ENCODE measurements around the gene ZEB1.

ZEB1 gene

GRCh38 chr10:31318854-31319601 is at the start of gene ZEB1:
TSS of gene ZEB1 (plus strand) at chr10:31319216. CDS start at chr10:31319235, 19 bp downstream.
- TF ChIP-seq CTCF (conservative IDR thresholded peaks at IDR 0.05; ENCODE audit: low read depth, low read length): peak; percentile 58
- H3K4me3 ChIP-seq (ENCODE audit: low read depth, low read length): peak within 1 kb of the TSS; percentile 87
- peak; percentile 95 for DNase-seq (ENCODE audit: low read depth)

- no peak overlapping the region for H3K4me3 ChIP-seq (ENCODE audit: low read depth, low read length)
- TF ChIP-seq CTCF (conservative IDR thresholded peaks at IDR 0.05; ENCODE audit: low read depth, low read length): no peak
- no peak for DNase-seq (ENCODE audit: low read depth)
Observed at GRCh38 chr10:31270954-31271353, 48.1 kb upstream of the ZEB1 start.

GRCh38 chr10:31272841-31273240 is 46.2 kb upstream of the ZEB1 start:
- H3K4me3 ChIP-seq (ENCODE audit: low read depth, low read length): no peak overlapping the region
- TF ChIP-seq CTCF (conservative IDR thresholded peaks at IDR 0.05; ENCODE audit: low read depth, low read length): no peak
- DNase-seq (ENCODE audit: low read depth): peak; percentile 13

- no peak for TF ChIP-seq CTCF (conservative IDR thresholded peaks at IDR 0.05; ENCODE audit: low read depth, low read length)
- no peak for DNase-seq (ENCODE audit: low read depth)
- no peak overlapping the region for H3K4me3 ChIP-seq (ENCODE audit: low read depth, low read length)
Observed at GRCh38 chr10:31273789-31274188, 45.2 kb upstream of the ZEB1 start.

GRCh38 chr10:31274310-31274709 is 44.7 kb upstream of the ZEB1 start:
- no peak overlapping the region for H3K4me3 ChIP-seq (ENCODE audit: low read depth, low read length)
- no peak for TF ChIP-seq CTCF (conservative IDR thresholded peaks at IDR 0.05; ENCODE audit: low read depth, low read length)
- peak; percentile 42 for DNase-seq (ENCODE audit: low read depth)

- H3K4me3 ChIP-seq (ENCODE audit: low read depth, low read length): no peak overlapping the region
- TF ChIP-seq CTCF (conservative IDR thresholded peaks at IDR 0.05; ENCODE audit: low read depth, low read length): no peak
- peak; percentile 7 for DNase-seq (ENCODE audit: low read depth)
Observed at GRCh38 chr10:31278279-31278941, 40.6 kb upstream of the ZEB1 start.

Measured in choroid plexus epithelial cell (primary cell).